SHP77 treated with DMSO at 0.1 percent for 48 hours (cell line): Measurements from ENCODE around the gene SNCAIP.
A peak's percentile ranks its signal among the peaks of the same experiment; 100 is the strongest.

Experiments
- DNase-seq: peaks from one replicate; lab custom pipeline; 2025; lab: John Stamatoyannopoulos, UW

The SNCAIP gene

GRCh38 chr5:122311961-122312590 lies at the start of gene SNCAIP:
Gene SNCAIP, plus strand, starts transcription at chr5:122312237. Its CDS starts 78,898 bp downstream, at chr5:122391135.
- DNase-seq = no peak

GRCh38 chr5:122263352-122264030 lies 48.5 kb upstream of the SNCAIP start:
- DNase-seq = no peak

GRCh38 chr5:122264610-122265009 lies 47.4 kb upstream of the SNCAIP start:
- DNase-seq = no peak

GRCh38 chr5:122267185-122267584 lies 44.9 kb upstream of the SNCAIP start:
- no peak for DNase-seq

GRCh38 chr5:122273696-122274095 lies 38.3 kb upstream of the SNCAIP start:
- DNase-seq = no peak

GRCh38 chr5:122283592-122283991 lies 28.4 kb upstream of the SNCAIP start:
- DNase-seq = no peak

- no peak for DNase-seq
Observed at GRCh38 chr5:122286541-122286940, 25.5 kb upstream of the SNCAIP start.

- no peak for DNase-seq
Observed at GRCh38 chr5:122287101-122287500, 24.9 kb upstream of the SNCAIP start.

GRCh38 chr5:122291000-122291901 lies 20.8 kb upstream of the SNCAIP start:
- DNase-seq = peak; percentile 50

- peak; percentile 20 for DNase-seq
Observed at GRCh38 chr5:122292332-122292731, 19.7 kb upstream of the SNCAIP start.

GRCh38 chr5:122295138-122295537 lies 16.9 kb upstream of the SNCAIP start:
- DNase-seq = no peak

GRCh38 chr5:122296871-122297270 lies 15.2 kb upstream of the SNCAIP start:
- no peak for DNase-seq

- no peak for DNase-seq
Observed at GRCh38 chr5:122297587-122298298, 14.3 kb upstream of the SNCAIP start.

- DNase-seq = no peak
Observed at GRCh38 chr5:122300374-122300773, 11.7 kb upstream of the SNCAIP start.

- no peak for DNase-seq
Observed at GRCh38 chr5:122301016-122301415, 11.0 kb upstream of the SNCAIP start.

GRCh38 chr5:122304471-122305215 lies 7.4 kb upstream of the SNCAIP start:
- no peak for DNase-seq

- DNase-seq = no peak
Observed at GRCh38 chr5:122306461-122306860, 5.6 kb upstream of the SNCAIP start.

- DNase-seq = no peak
Observed at GRCh38 chr5:122310889-122311288, 1.1 kb upstream of the SNCAIP start.

- DNase-seq = peak; percentile 27
Observed at GRCh38 chr5:122311497-122311960, 508 bp upstream of the SNCAIP start.

- no peak for DNase-seq
Observed at GRCh38 chr5:122312591-122313406, 762 bp downstream of the SNCAIP start.
